ENCODE results near the gene PIEZO1. TPM values are rescaled to one million over a fixed set of nuclear protein-coding genes. Genes with fewer than 3 reads are reported as not detected.

The PIEZO1 gene
- total RNA-seq, 2 donors from 2014 or later = 156 to 202 TPM

- no peaks in the 10 kb centered on the region for H3K4me1 ChIP-seq (replicated peaks)
- no peaks in the 10 kb centered on the region for H3K27me3 ChIP-seq (replicated peaks; ENCODE audit: insufficient read depth)
- TF ChIP-seq CTCF (IDR thresholded peaks at IDR 0.05) (no peak), POLR2A (IDR thresholded peaks at IDR 0.05) (no peak), POLR2AphosphoS5 (IDR thresholded peaks at IDR 0.05) (no peak)
- intact Hi-C loops (cut with DNase I) = no loop called here
- DNase-seq (ENCODE audit: low spot score) = no peak
- no peaks in the 10 kb centered on the region for H3K9me3 ChIP-seq
- 77% methylated on average over 8 of the region's 8 CpGs for WGBS
- no peak overlapping the region for H3K4me3 ChIP-seq
- peaks cover 32 to 51% of the 10 kb centered on the region in 2 donors for H3K36me3 ChIP-seq
- no peak overlapping the region for H3K27ac ChIP-seq
Observed at GRCh38 chr16:88723507-88723887, 61.5 kb downstream of the PIEZO1 start.

GRCh38 chr16:88722784-88723506 is 62.1 kb downstream of the PIEZO1 start:
- Histone ChIP-seq H3K4me3 (no peak overlapping the region), H3K4me1 (replicated peaks) (no peaks in the 10 kb centered on the region), H3K27ac (no peak overlapping the region), H3K9me3 (no peaks in the 10 kb centered on the region), H3K36me3 (peaks cover 32 to 51% of the 10 kb centered on the region in 2 donors), H3K27me3 (replicated peaks; ENCODE audit: insufficient read depth) (no peaks in the 10 kb centered on the region)
- 93% methylated on average over 33 of the region's 39 CpGs for WGBS
- no peak for DNase-seq (ENCODE audit: low spot score)
- TF ChIP-seq POLR2A (IDR thresholded peaks at IDR 0.05) (no peak), POLR2AphosphoS5 (IDR thresholded peaks at IDR 0.05) (no peak), CTCF (IDR thresholded peaks at IDR 0.05) (no peak)
- intact Hi-C loops (cut with DNase I) = no loop called here

GRCh38 chr16:88721815-88722755 is 62.9 kb downstream of the PIEZO1 start:
- Histone ChIP-seq H3K36me3 (peaks cover 34 to 49% of the 10 kb centered on the region in 2 donors), H3K4me3 (no peak overlapping the region), H3K27ac (no peak overlapping the region), H3K9me3 (no peaks in the 10 kb centered on the region), H3K4me1 (replicated peaks) (no peaks in the 10 kb centered on the region), H3K27me3 (replicated peaks; ENCODE audit: insufficient read depth) (no peaks in the 10 kb centered on the region)
- intact Hi-C loops (cut with DNase I) = no loop called here
- DNase-seq (ENCODE audit: low spot score) = no peak
- no peak for TF ChIP-seq CTCF (IDR thresholded peaks at IDR 0.05)
- no peak for TF ChIP-seq POLR2A (IDR thresholded peaks at IDR 0.05)
- no peak for TF ChIP-seq POLR2AphosphoS5 (IDR thresholded peaks at IDR 0.05)
- whole genome bisulfite sequencing = 92% methylated on average over 60 of the region's 61 CpGs

- Histone ChIP-seq H3K27ac (no peak overlapping the region), H3K4me1 (replicated peaks) (no peaks in the 10 kb centered on the region), H3K27me3 (replicated peaks; ENCODE audit: insufficient read depth) (no peaks in the 10 kb centered on the region), H3K9me3 (no peaks in the 10 kb centered on the region), H3K36me3 (peaks cover 35 to 49% of the 10 kb centered on the region in 2 donors), H3K4me3 (no peak overlapping the region)
- TF ChIP-seq POLR2A (IDR thresholded peaks at IDR 0.05) (no peak), POLR2AphosphoS5 (IDR thresholded peaks at IDR 0.05) (no peak), CTCF (IDR thresholded peaks at IDR 0.05) (no peak)
- intact Hi-C loops (cut with DNase I) = no loop called here
- no peak for DNase-seq (ENCODE audit: low spot score)
- 94% methylated on average over 17 of the region's 17 CpGs for WGBS
Observed at GRCh38 chr16:88721236-88721635, 63.8 kb downstream of the PIEZO1 start.
